CD4-positive, alpha-beta T cell treated with Interleukin-17A for 4 hours (primary cell): ENCODE data around the gene BRINP3.

Experiments
- DNase-seq: peaks from one replicate; pipeline ENCODE4 v3.0.0-alpha.2; 2020; ENCODE audit warnings: mixed read lengths

Gene BRINP3

DNA sequence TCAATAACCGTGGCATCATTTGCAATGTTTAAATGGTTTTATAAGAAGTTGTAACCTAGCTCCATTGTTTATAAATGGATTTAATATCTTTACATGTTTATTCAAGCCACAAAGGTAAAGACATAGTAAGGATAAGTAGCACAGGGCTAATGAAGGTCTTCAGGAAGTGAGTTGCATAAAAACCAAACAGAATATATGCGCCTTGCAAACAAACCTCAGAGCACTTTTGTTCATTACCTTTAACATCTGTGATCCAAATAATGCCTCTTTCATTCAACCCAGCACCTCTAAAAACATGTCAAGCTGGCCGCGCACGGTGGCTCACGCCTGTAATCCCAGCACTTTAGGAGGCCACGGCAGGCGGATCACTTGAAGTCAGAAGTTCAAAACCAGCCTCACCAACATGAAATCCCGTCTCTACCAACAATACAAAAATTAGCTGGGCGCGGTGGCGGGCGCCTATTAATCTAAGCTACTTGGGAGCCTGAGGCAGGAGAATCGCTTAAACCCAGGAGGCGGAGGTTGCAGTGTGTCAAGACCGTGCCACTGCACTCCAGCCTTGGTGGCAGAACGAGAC is 25.3 kb downstream of the BRINP3 start:
- no peak for DNase-seq

DNA sequence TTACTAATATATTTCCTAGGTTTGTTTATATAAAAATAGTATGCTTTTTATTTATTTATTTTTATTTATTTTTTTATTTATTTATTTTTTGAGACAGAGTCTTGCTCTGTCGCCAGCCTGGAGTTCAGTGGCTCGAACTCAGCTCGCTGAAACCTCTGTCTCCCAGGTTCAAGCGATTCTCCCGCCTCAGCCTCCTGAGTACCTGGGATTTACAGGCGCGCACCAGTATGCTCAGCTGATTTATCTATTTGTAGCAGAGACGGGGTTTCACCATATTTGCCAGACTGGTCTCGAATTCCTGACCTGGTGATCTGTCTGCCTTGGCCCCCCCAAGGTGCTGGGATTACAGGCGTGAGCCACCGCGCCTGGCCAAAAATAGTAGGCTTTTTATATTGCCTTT is 33.2 kb downstream of the BRINP3 start:
- DNase-seq = no peak

DNA sequence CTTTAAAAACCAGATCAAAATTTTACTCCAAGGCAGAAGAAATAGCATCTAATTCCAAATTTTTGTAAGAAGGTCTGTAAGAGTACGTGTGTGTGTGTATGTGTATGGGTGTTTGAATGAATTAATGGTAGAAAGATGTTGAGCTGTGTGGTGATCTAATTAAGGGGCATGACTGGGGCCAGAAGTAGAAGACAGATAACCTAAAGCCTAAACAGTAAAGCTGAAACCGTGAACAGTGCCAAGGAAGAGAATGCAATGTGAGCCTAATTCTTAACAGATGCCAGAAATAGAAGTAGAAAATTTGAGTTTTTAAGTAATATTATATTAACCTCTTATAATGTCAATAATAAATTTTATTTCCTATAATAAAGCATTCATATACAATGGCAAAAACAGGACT is 38.2 kb downstream of the BRINP3 start:
- no peak for DNase-seq

DNA sequence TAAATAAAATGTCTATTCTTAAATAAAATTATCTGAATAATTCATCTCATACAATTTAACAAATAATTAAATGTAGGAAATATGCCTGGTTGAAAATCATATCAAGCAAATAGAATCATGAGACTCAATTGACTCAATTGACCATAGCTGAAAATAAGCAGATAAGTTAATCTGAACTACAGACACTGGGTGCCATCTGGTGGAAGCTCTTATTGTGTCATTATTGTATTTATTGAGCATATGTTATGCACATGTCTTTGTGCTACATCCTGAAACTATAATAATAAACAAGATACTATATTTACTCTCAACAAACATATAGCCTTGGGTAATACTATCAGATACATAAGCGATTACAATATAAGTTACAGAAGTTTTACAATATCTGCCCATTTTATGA is 41.0 kb downstream of the BRINP3 start:
- DNase-seq = no peak

DNA sequence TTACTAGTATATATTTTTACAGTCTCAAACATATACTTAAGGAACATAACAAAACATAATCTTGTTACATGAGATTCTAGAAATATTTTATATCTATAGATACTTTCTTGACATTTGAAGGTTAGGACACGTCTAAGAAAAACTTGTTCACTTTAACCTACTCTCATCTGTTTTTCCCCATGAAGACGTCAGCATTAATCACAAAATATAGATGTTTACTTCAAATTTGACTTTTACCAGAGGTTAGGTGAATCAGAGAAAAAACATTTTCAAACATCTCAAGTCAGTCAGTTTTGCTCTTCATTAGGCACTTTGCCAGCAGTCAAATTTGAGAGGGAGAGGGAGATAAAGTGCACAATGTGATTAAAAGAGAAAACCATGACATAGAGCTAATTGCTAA is 47.7 kb downstream of the BRINP3 start:
- no peak for DNase-seq

DNA sequence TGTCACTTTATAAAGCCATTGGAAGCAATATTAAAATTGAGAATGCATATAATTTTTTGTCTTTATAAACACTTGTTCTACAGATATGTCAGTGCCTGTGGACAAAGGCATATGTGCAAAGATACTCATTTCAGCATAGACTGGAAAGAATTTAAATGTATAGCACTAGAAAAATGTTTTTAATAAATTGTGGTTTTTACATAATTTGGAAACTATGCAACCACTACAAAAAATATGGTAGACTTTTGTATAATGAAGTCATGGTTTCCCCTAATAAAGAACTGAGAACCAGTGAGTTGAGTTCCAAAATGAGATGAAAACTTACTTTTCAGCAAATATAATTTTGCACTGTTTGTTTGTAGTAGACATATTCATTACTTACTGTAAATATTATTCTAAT is 48.5 kb downstream of the BRINP3 start:
- no peak for DNase-seq

DNA sequence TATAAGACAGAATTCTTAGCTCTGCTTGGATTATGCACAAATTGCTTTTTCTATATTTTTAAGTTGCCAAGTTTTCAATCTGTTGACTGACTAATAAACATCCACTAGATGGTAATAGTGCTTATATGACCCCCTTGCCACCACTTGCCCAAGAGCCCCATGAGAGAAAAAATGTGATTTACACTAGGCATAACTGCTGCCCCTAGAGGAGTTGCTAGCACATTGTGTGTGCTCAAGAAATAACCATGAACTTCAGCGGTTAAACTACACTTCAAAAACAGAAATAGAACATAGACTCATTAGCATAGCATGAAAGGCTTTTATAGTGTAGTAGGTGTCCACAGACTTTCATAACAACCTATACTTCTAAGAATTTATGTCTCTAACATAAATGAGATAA is 61.4 kb downstream of the BRINP3 start:
- no peak for DNase-seq

DNA sequence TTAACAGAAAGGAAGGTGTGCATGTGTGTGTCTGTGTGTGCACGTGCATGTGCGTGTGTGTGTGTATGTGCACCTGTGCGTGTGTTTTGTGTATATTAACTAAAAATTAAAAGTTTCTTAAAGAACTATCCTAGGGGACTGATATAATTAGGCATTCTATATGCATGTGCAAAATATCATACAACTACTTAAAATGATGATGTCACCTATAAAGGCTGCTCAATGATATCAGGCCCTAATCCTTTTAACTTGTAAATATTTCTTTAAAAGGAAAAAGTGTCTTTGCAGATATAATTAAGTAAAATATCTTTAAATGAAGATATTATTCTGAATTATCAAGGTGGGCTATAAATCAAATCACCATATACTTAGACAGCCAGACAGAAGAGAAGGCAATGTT is 64.5 kb downstream of the BRINP3 start:
- no peak for DNase-seq

DNA sequence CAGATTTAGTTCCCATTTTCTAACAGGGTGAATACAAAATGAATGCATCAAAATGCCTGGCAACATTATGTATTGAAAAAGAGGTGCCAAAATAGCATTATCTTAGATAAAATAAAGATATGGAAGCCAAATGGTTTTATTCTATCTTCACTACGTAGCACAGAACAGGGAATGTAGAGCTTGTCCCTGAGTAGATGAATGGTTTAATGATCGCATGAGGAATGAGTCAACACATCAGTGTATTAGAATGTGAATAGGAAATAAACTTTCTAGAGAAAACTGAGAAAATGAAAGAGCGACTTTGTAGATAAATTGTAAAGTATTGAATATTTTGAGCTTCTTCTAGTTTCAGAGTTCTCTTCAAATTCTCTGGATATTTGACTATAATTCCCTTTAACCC is 74.3 kb downstream of the BRINP3 start:
- no peak for DNase-seq

DNA sequence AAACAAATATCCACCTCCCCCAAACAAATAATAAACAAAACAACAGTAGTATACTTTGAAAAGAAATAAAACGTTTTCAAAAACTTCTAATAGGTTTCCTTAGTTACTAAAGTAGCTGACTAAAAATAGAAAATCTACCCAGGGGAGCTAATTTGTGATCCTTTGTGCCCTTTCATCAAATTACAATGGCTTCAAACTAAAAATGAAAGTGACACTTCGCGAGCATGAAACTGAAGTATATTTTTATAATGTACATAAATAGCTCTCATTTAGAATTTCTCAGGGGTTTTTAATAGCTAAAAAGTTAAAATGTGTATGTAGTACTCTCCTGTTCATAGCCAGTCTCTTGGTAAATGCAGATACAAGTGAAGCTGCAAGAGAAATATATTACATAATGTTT is 78.4 kb downstream of the BRINP3 start:
- DNase-seq = no peak

DNA sequence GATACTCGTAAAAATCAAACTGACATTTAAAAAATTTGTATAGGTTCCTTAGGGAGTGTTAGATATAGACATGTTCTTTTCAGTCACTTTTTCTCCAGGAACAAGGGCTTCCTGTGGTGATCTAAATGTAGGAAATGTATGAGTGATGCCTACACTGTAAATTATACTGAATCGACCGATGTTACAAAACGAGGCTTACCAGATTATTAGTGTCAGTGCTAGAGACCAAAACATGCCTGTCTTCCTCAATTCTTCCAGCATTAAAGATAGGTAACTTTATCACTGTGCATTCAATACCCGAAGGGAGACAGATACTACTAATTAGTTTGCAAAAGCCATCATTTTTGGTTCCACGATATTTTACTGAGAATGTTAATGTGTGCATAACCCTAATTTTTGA is 86.1 kb downstream of the BRINP3 start:
- no peak for DNase-seq

DNA sequence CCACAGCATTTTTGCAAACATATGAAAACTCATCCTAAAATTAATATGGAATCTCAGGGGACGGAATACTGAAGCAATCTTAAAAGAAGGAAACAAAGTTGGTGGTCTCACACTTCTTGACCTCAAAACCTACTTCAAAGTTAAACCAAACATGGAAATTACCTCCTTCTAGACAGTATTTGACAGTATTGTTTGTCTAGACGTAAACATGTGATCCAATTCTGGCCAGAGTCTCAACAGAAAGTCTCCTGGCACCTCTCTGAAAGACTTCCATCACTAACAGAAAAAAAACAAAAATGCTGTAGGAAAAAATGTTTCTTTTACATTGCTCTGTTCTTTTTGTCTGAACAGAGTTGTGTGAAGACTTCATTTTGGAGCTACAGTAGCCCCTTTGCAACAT is 99.7 kb downstream of the BRINP3 start:
- DNase-seq = no peak

DNA sequence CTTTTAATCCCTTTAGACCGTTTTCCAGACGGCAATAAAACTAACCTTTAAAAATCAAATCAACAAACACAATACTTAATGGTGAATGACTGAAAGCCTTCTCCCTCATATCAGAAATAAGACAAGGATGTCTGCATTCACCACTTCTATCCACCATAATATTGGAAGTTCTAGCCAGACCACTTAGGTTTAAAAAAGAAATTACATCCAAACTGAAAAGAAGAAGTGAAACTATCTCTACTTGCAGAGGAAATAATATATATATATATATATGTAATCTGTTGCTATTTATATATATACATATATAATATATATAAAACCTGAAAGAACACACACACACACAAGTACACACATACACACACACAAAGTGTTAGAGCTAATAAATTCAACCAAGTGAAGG is 100.4 kb downstream of the BRINP3 start:
- no peak for DNase-seq

DNA sequence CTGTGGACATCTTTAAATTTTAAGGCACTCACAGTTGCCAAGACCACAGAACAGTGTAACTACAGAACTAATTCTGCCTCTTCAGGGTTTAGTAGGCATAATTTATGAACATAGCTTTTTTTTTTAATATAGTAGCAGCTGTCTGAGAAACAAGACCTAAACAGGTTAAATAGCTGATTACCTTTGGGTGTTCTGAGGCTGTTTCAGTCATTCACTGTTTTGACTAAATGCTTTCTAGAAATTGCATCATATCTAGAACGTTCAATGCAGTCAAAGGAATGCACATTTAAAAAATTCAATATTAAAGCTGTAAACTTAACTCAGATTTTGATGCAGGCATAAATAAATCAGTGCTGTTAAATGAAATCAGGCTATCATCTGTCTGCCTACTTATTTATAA is 101.6 kb downstream of the BRINP3 start:
- DNase-seq = no peak

DNA sequence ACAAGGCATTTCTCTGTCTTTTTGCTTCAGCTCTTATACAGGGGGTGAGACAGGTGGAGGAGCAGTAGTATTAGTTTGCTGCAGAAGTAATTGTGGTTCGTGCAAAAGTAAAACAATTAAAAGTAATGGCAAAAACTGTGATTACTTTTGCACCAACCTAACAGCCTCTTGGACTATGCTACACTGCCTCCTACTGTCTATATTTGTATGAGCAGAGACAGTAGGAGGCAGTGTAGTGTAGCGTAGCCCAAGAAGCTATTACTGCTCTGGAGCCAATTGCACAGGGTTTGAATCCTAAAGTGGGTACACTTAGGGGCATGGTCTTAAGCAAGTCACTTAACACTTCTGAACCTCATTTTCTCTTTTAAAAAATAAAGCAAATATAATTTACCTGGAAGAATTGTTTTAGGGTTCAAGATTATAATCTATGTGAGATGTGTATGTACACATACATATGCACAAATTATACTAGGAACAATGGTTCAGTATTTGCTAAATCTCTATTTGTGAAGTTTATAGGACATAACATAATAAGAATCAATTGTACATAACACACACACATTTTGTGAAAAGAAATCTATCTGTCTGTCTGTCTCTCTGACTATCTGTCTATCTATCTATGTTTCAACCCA is 103.8 kb downstream of the BRINP3 start:
- DNase-seq = no peak

DNA sequence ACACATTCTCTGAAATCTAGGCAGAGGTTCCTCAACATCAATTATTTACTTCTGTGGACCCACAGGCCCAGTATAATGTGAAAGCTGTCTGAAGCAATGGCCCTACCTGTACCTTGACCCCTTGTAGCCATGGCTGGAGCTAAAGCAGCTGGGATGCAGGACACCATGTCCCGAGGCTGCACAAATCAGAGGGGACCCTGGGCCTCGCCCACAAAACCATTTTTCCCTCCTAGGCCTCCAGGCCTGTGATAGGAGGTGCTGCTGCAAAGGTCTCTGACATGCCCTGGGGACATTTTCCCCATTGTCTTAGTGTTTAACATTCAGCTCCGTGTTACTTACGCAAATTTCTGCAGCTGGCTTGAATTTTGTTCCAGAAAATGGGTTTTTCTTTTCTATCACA is 110.5 kb downstream of the BRINP3 start:
- no peak for DNase-seq

DNA sequence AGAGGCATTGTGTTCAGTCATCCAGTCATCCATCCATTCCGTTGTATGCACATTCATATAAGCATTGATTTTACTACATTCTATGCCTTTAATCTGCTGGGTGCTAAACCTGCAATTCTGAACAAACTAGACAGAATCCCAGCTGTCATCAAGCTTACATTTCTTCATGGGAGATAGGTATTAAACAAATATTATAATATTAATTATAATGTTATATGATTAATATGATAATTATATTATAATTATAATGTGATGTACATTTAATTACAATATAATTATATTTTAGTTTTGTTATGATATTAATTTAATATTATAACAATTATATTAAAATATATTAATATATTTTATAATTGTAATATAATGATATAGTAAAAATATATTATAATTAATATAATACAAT is 112.4 kb downstream of the BRINP3 start:
- no peak for DNase-seq

DNA sequence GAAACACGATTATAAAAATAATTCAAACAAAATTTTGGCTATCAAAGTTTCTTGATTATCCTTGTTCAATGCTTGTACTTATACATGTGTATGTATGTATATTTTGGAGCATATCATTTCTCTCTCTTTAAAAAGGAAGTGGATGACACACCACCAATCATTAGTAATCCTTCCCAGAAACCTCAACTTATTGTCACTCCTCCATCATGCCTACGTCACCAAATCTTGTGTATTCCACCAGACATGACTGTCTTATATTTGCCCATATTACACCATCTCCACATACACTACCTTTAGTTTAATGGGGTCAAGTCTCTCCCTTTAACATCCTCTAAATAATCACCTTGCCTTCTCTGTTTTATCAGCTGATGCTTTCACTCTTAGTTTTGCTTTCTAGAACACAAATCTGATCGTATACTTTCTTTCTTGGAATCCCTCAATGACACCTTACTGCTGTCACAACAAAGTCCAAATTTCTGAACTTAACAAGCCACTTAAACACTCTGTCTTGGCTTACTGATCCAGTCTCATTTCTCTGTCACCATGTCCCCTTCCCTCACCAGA is 124.0 kb downstream of the BRINP3 start:
- DNase-seq = no peak

DNA sequence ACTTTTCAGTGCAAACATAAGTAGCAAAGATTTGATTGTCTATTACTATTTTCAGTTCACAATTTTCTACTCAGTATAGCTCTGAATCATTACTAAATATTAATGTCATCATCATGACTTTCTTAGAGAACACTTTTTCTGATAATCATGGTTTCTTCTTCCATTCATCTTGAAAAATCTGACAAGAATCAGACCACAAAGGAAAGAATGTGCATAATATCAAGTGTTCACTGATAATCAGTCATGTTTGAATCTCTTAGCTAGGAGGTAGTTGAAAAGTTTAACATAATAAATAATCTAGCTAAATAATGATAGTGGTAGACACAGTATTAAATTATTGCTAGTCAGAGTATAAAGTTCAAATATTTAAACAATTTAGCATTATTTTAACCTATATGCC is 133.2 kb downstream of the BRINP3 start:
- DNase-seq = no peak

DNA sequence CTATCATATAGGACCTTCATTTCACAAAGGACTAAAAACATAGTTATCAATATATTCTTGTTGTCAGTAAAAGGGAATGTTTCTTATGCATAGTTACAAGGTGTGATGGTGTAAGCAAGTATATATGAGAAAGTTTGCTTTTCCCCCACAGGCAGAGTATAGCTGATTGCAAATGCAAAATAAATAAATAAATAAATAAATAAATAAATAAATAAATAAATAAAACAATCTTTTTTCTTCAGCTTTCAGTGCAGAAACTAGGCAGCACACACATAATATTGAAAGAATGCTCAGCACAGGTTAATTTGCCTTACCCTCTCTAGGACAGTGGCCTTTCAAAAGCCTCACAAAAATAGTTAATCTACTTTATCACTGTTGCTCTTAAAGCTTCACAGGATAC is 138.8 kb downstream of the BRINP3 start:
- DNase-seq = no peak

DNA sequence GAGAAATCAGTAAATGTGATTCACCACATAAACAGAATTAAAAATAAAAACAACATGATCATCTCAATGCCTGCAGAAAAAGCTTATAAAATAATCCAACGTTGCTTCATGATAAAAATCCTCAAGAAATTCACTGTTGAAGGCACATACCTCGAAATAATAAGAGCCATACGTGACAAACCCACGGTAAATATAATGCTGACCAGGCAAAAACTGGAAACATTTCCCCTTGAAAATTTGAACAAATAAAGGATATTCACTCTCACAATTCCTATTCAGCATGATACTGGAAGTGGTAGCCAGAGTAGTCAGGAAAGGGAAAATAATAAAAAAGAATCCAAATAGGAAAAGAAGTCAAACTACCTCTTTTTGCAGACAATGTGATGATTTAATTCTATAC is 148.8 kb downstream of the BRINP3 start:
- DNase-seq = no peak

DNA sequence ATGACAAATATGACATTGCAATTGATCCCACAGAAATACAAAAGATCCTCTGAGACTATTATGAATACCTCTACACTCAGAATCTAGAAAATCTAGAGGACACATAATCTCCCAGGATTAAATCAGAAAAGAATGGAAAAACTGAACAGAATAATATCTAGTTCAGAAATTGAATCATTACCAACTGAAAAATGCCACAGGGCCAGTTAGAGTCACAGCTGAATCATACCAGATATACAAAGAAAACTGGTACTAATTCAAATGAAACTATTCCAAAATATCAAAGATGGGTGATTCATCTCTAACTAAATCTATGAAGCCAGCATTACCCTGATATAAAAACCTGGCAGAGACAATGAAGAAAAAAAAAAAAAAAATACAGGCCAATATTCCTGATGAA is 149.3 kb downstream of the BRINP3 start:
- DNase-seq = no peak

DNA sequence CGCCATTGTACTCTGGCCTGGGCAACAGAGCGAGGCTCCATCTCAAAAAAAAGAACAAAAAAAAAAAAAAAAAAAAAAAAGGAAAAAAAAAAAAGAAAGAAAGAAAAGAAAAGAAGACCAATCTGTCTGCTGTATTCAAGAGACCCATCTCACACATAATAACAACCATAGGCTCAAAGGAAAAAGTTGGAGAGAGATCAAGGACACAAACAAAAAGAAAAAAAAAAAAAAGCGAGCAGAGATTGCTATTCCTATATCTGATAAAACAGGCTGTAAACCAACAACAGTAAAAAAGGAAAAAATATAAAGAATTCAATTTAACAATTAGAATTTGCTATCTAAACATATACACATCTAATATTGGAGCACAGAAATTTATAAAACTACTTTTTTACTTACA is 150.4 kb downstream of the BRINP3 start:
- no peak for DNase-seq

DNA sequence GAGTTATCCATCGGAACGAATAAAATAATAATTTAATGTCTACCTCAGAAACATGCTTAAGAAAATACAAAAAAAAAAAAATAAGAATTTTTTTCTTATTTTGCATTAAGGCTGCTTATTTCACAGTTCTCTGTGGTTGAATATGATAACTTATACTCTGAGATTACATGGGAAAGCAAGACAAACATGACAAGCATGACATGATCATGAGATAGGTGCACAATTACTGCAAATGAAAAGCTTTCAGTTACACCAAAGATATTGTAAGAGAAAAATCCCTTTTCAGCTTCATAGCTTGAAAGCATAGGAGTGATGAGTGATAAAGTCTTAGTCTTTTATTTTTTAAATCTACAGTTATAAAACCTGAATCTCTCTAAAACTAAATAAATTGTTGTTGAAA is 154.1 kb downstream of the BRINP3 start:
- DNase-seq = no peak

DNA sequence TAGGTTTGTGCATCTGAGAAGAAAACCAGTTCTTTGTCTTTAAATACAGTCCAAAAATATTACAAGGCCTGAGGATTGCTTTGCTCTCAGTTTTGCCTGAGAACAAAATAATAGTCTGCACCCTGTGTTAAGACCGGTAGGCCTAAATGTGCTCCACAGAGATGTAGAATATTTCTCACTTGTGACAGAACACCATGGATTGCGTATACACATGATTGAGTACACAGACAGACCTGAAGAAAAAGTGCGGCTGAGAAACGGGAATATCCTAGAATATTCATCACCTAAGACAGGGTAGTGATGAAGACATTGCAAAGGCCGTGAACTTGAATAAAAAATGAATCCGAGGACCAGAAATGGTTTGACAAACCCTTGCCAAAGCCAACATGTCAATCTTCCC is 155.4 kb downstream of the BRINP3 start:
- DNase-seq = no peak
